OCI-LY7 (cell line): Measurements from ENCODE around the gene HAL. TPM values are rescaled to one million over a fixed set of nuclear protein-coding genes. Genes with fewer than 3 reads are reported as not detected.

Source experiments
- BruUV-seq: library from RNA; stranded (reverse); fragments of 400-500 nt; replicated peaks from 2 replicates; lab custom pipeline; 2021; lab: Mats Ljungman, UMichigan
- CTCF ChIA-PET: fragments of 300-600 bp; sonication (Branson Sonifier 250); formaldehyde crosslinking; loops from one replicate; lab custom pipeline; 2022; ENCODE audit warnings: antibody characterized with exemption; ENCODE audit not compliant: unreplicated experiment; lab: Charles Lee
- POLR2A ChIA-PET: fragments of 300-600 bp; sonication (Branson Sonifier 250); formaldehyde crosslinking; loops from one replicate; lab custom pipeline; 2022; ENCODE audit warnings: antibody characterized with exemption; lab: Charles Lee
- DNase-seq: peaks from one replicate; pipeline ENCODE4 v3.0.0-alpha.2; 2015; ENCODE audit warnings: low spot score
- H2AFZ ChIP-seq: fragments of 200-600 bp; sonication (generic), shearing (Covaris generic); 2 replicates; pipeline ENCODE4 v1.6.1; 2014; ENCODE audit warnings: mild to moderate bottlenecking, antibody characterized with exemption, low read length, moderate library complexity
- H3K27ac ChIP-seq: fragments of 200-600 bp; sonication (generic); 2 replicates; pipeline ENCODE4 v1.5.1; 2014; ENCODE audit warnings: mixed run types, low read depth, mild to moderate bottlenecking, moderate library complexity, low read length, inconsistent platforms; ENCODE audit not compliant: poor library complexity, severe bottlenecking
- H3K36me3 ChIP-seq: fragments of 200-600 bp; sonication (generic); 2 replicates; pipeline ENCODE4 v1.6.1; 2014; ENCODE audit warnings: mild to moderate bottlenecking, antibody characterized with exemption, low read length, moderate library complexity, mixed read lengths; ENCODE audit not compliant: insufficient read depth
- H3K4me1 ChIP-seq: fragments of 200-600 bp; sonication (generic); 2 replicates; pipeline ENCODE4 v1.5.1; 2014; ENCODE audit warnings: mild to moderate bottlenecking, low read length; ENCODE audit not compliant: insufficient read depth, poor library complexity, severe bottlenecking
- H3K4me2 ChIP-seq: fragments of 200-600 bp; sonication (generic); 2 replicates; pipeline ENCODE4 v1.6.1; 2014; ENCODE audit warnings: mild to moderate bottlenecking, low read length
- H3K4me3 ChIP-seq: fragments of 200-600 bp; sonication (generic); 2 replicates; pipeline ENCODE4 v1.5.1; 2014; ENCODE audit warnings: mild to moderate bottlenecking, low read depth, low read length; ENCODE audit not compliant: poor library complexity, severe bottlenecking
- H3K79me2 ChIP-seq: fragments of 200-600 bp; sonication (generic); 2 replicates; pipeline ENCODE4 v1.6.1; 2016; ENCODE audit warnings: low read depth, mild to moderate bottlenecking, low read length, moderate library complexity, mixed read lengths; ENCODE audit not compliant: insufficient read depth
- H3K9me2 ChIP-seq: fragments of 200-600 bp; sonication (generic); 2 replicates; pipeline ENCODE4 v1.6.1; 2016; ENCODE audit warnings: mild to moderate bottlenecking, low read length, mixed read lengths; ENCODE audit not compliant: insufficient read depth
- H3K9me3 ChIP-seq: fragments of 200-600 bp; sonication (generic); 2 replicates; pipeline ENCODE4 v1.6.1; 2014; ENCODE audit warnings: mild to moderate bottlenecking, mixed run types, low read length, mixed read lengths
- H4K20me1 ChIP-seq: fragments of 200-600 bp; sonication (generic); 2 replicates; pipeline ENCODE4 v1.6.1; 2014; ENCODE audit warnings: mild to moderate bottlenecking, antibody characterized with exemption, low read length, moderate library complexity, mixed read lengths; ENCODE audit not compliant: insufficient read depth
- EZH2phosphoT487 ChIP-seq: fragments of 200-600 bp; sonication (generic); IDR thresholded peaks from 2 replicates; pipeline ENCODE4 v1.6.1; 2018; ENCODE audit warnings: low read depth, borderline replicate concordance, mild to moderate bottlenecking, mixed run types, antibody characterized with exemption, low read length, moderate library complexity, mixed read lengths
- intact Hi-C: fragments of 100-400 bp; cut with micrococcal nuclease; formaldehyde crosslinking; loops from one replicate; pipeline ENCODE4 v1.10.0; 2022; ENCODE audit not compliant: unreplicated experiment
- total RNA-seq, 2 experiments: library from RNA; depleted of rRNA in 1 of 2; stranded (reverse); fragments of >200 nt in 1 of 2; shearing (Covaris generic) in 1 of 2; gene quantifications; 2 replicates each; pipeline ENCODE4 v1.2.3, GENCODE V29; 2014 to 2022
- TF ChIP-seq, protein P1 (sequence below): fragments of 200-600 bp; sonication (generic); conservative IDR thresholded peaks from 2 replicates; pipeline ENCODE4 v1.5.1; 2014; ENCODE audit warnings: mild to moderate bottlenecking, antibody characterized with exemption, low read length, moderate library complexity, mixed read lengths

HAL gene
- total RNA-seq, 2 experiments from 2014 or later = 0.25 to 1.4 TPM

DNA sequence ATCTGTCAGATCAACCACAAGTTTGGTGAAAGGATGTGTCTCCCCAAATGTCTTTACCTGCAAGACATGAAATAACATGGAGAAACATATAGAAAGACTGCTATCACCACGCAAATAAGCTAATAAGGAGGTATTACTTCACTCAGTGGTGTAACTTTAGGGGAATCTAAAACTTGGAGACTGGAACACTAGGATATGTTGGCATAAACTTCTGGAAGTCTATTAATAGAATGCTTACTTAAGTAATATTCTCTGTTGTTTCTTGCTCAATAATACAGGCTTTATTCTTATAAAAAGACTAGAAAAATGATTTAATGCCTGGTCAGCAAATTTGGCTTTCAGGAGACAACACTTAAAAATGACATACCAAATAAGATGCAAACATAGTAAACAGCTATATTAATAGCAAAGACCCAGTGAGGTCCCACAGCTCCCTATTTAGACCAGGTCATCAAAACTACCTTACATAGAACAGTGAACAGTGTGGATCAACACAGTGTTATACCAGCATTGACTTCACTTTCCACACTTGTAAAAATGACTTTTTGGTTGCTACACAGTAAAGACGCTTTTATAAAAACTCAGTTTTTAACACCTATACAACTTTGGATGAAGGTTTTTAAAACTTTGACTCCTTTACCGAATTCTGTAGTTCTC lies 18.9 kb upstream of the HAL start:
- BruUV-seq = no TSS peak
- CTCF ChIA-PET = no interaction called here
- H3K36me3 ChIP-seq = peaks cover 91% of the 10 kb centered on the region

GRCh38 chr12:96007729-96008128 lies 11.6 kb upstream of the HAL start:
- ChIA-PET POLR2A (interaction anchor here (0.6 to 2.3 kb wide), 5 partner anchors 13 to 431 kb away, joined by 3 to 10 read pairs (median 3); no protein-coding TSS in a partner anchor), CTCF (interaction anchor here (0.6 kb wide), 1 partner anchor 250 kb away, joined by 3 read pairs; no protein-coding TSS in a partner anchor)
- Histone ChIP-seq H3K27ac (no peak overlapping the region), H2AFZ (no peak overlapping the region), H3K4me1 (no peaks in the 10 kb centered on the region), H3K9me3 (no peaks in the 10 kb centered on the region), H3K79me2 (no peaks in the 10 kb centered on the region), H3K9me2 (no peaks in the 10 kb centered on the region), H3K36me3 (peaks cover 87% of the 10 kb centered on the region), H3K4me3 (no peak overlapping the region), H3K4me2 (no peak overlapping the region), H4K20me1 (no peaks in the 10 kb centered on the region)
- no peak for DNase-seq
- TF ChIP-seq EZH2phosphoT487 = no peak
- TF ChIP-seq, protein P1, sequence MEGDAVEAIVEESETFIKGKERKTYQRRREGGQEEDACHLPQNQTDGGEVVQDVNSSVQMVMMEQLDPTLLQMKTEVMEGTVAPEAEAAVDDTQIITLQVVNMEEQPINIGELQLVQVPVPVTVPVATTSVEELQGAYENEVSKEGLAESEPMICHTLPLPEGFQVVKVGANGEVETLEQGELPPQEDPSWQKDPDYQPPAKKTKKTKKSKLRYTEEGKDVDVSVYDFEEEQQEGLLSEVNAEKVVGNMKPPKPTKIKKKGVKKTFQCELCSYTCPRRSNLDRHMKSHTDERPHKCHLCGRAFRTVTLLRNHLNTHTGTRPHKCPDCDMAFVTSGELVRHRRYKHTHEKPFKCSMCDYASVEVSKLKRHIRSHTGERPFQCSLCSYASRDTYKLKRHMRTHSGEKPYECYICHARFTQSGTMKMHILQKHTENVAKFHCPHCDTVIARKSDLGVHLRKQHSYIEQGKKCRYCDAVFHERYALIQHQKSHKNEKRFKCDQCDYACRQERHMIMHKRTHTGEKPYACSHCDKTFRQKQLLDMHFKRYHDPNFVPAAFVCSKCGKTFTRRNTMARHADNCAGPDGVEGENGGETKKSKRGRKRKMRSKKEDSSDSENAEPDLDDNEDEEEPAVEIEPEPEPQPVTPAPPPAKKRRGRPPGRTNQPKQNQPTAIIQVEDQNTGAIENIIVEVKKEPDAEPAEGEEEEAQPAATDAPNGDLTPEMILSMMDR = no peak
- intact Hi-C loops = no loop called here
- BruUV-seq = no TSS peak

More for the DNA sequence above, 18.9 kb upstream of the HAL start:
- no peak overlapping the region for H3K4me2 ChIP-seq
- no peaks in the 10 kb centered on the region for H3K9me3 ChIP-seq
- H3K27ac ChIP-seq = no peak overlapping the region
- peaks cover 9% of the 10 kb centered on the region for H3K4me1 ChIP-seq
- H3K79me2 ChIP-seq = no peaks in the 10 kb centered on the region
- no peak for TF ChIP-seq EZH2phosphoT487
- TF ChIP-seq, protein P1 = no peak
- DNase-seq = no peak
- no peaks in the 10 kb centered on the region for H4K20me1 ChIP-seq
- intact Hi-C loops = no loop called here
- POLR2A ChIA-PET = interaction anchor here (0.7 kb wide), 2 partner anchors 17 to 338 kb away, joined by 3 read pairs; no protein-coding TSS in a partner anchor
- no peak overlapping the region for H3K4me3 ChIP-seq
- no peak overlapping the region for H2AFZ ChIP-seq
- no peaks in the 10 kb centered on the region for H3K9me2 ChIP-seq

- Histone ChIP-seq H3K36me3 (peaks cover 87% of the 10 kb centered on the region), H4K20me1 (no peaks in the 10 kb centered on the region), H3K4me3 (no peak overlapping the region), H3K4me2 (no peak overlapping the region), H3K9me3 (no peaks in the 10 kb centered on the region), H3K27ac (no peak overlapping the region), H3K4me1 (no peaks in the 10 kb centered on the region), H3K9me2 (no peaks in the 10 kb centered on the region), H3K79me2 (no peaks in the 10 kb centered on the region), H2AFZ (no peak overlapping the region)
- no TSS peak for BruUV-seq
- DNase-seq = no peak
- ChIA-PET CTCF (no interaction called here), POLR2A (interaction anchor here (2.3 kb wide), 1 partner anchor 14 kb away, joined by 10 read pairs; no protein-coding TSS in a partner anchor)
- TF ChIP-seq, protein P1 = no peak
- no peak for TF ChIP-seq EZH2phosphoT487
- intact Hi-C loops = no loop called here
These were observed 10.6 kb upstream of the HAL start for GRCh38 chr12:96006727-96007126.
